ENCODE data around the gene BLOC1S1. TPM values are rescaled to one million over a fixed set of nuclear protein-coding genes. Genes with fewer than 3 reads are reported as not detected.

BLOC1S1 gene
- total RNA-seq, 1 experiment from 2014 or later: 87.3 TPM

- TF ChIP-seq REST (IDR thresholded peaks at IDR 0.05; ENCODE audit: insufficient read depth in 1 of 2, low read depth in 2 of 2, low read length in 1 of 2) (no peak), CTCF (IDR thresholded peaks at IDR 0.05) (no peak), SIN3A (IDR thresholded peaks at IDR 0.05; ENCODE audit: borderline replicate concordance, insufficient read depth, low read depth, low read length) (no peak), POLR2AphosphoS5 (IDR thresholded peaks at IDR 0.05; ENCODE audit: low read depth, low read length) (no peak), TCF7L2 (IDR thresholded peaks at IDR 0.05; ENCODE audit: low read depth, low read length) (no peak)
- H3K27ac ChIP-seq (ENCODE audit: low read length): no peak overlapping the region
- peaks cover 8% of the 10 kb centered on the region; the same call in 1 of the 2 replicates for H3K27me3 ChIP-seq (ENCODE audit: control insufficient read depth, insufficient read depth, low read length)
- intact Hi-C loops (cut with micrococcal nuclease; ENCODE audit: unreplicated experiment) (no loop called here), in situ Hi-C loops (cut with HindIII; ENCODE audit: low pct_unique_long_range_greater_than_20kb, low sequenced_read_pairs) (no loop called here)
- ChIA-PET POLR2A (no interaction called here), CTCF (no interaction called here)
- no peak for ATAC-seq
- no peak overlapping the region for H3K4me3 ChIP-seq (ENCODE audit: low read depth in 2 of 2, low read length in 2 of 2)
- DNase-seq (ENCODE audit: low read depth, low spot score): no peak
- no peaks in the 10 kb centered on the region for H3K36me3 ChIP-seq (ENCODE audit: control insufficient read depth, insufficient read depth, low read length)
- BruUV-seq (replicated peaks): no TSS peak
- H3K9me3 ChIP-seq (ENCODE audit: control insufficient read depth, insufficient read depth, low read depth, low read length): no peaks in the 10 kb centered on the region
- H3K4me1 ChIP-seq (ENCODE audit: control insufficient read depth, insufficient read depth, low read length): no peaks in the 10 kb centered on the region
Observed at GRCh38 chr12:55673638-55674037, 42.2 kb upstream of the BLOC1S1 start.

DNA sequence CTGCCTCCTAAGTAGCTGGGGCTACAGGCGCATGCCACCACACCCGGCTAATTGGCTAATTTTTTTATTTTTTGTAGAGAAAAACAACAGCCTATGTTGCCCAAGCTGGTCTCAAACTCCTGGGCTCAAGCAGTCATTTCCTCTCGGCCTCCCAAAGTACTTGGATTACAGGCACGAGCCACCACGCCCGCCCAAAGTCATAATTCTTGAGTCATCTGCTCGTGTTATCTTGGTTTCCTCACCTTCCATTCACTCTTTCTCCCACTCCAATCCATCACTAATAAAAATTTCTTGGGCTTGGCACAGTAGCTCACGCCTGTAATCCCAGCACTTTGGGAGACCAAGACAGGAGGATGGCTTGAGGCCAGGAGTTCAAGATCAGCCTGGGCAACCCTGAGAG, 40.2 kb upstream of the BLOC1S1 start:
- no peak for DNase-seq (ENCODE audit: low read depth, low spot score)
- Histone ChIP-seq H3K9me3 (ENCODE audit: control insufficient read depth, insufficient read depth, low read depth, low read length) (no peaks in the 10 kb centered on the region), H3K4me1 (ENCODE audit: control insufficient read depth, insufficient read depth, low read length) (no peaks in the 10 kb centered on the region), H3K27ac (ENCODE audit: low read length) (no peak overlapping the region), H3K4me3 (ENCODE audit: low read depth in 2 of 2, low read length in 2 of 2) (no peak overlapping the region), H3K36me3 (ENCODE audit: control insufficient read depth, insufficient read depth, low read length) (no peaks in the 10 kb centered on the region), H3K27me3 (ENCODE audit: control insufficient read depth, insufficient read depth, low read length) (peaks cover 8% of the 10 kb centered on the region; the same call in 1 of the 2 replicates)
- ChIA-PET POLR2A (no interaction called here), CTCF (no interaction called here)
- no TSS peak for BruUV-seq (replicated peaks)
- intact Hi-C loops (cut with micrococcal nuclease; ENCODE audit: unreplicated experiment) (no loop called here), in situ Hi-C loops (cut with HindIII; ENCODE audit: low pct_unique_long_range_greater_than_20kb, low sequenced_read_pairs) (no loop called here)
- no peak for ATAC-seq
- TF ChIP-seq POLR2AphosphoS5 (IDR thresholded peaks at IDR 0.05; ENCODE audit: low read depth, low read length): no peak
- TF ChIP-seq TCF7L2 (IDR thresholded peaks at IDR 0.05; ENCODE audit: low read depth, low read length): no peak
- TF ChIP-seq SIN3A (IDR thresholded peaks at IDR 0.05; ENCODE audit: borderline replicate concordance, insufficient read depth, low read depth, low read length): no peak
- no peak for TF ChIP-seq CTCF (IDR thresholded peaks at IDR 0.05)
- no peak for TF ChIP-seq REST (IDR thresholded peaks at IDR 0.05; ENCODE audit: insufficient read depth in 1 of 2, low read depth in 2 of 2, low read length in 1 of 2)

Measured in Panc1 (cell line).